HG02938 (cell line): ENCODE measurements around the gene ACAN.

Source experiments
- ATAC-seq: cut with Tn5 transposase; IDR thresholded peaks from one replicate; pipeline ENCODE4 v1.9.1; 2021; ENCODE audit warnings: mild to moderate bottlenecking, moderate library complexity; ENCODE audit not compliant: unreplicated experiment

ACAN gene

GRCh38 chr15:88803241-88803919, at the start of gene ACAN:
Gene ACAN (plus strand): TSS chr15:88803436. CDS start chr15:88836207, 32,771 bp downstream.
- no peak for ATAC-seq

- ATAC-seq: no peak
These were observed 46.7 kb upstream of the ACAN start for GRCh38 chr15:88756521-88756920.

GRCh38 chr15:88756921-88757320, 46.3 kb upstream of the ACAN start:
- ATAC-seq: no peak

DNA sequence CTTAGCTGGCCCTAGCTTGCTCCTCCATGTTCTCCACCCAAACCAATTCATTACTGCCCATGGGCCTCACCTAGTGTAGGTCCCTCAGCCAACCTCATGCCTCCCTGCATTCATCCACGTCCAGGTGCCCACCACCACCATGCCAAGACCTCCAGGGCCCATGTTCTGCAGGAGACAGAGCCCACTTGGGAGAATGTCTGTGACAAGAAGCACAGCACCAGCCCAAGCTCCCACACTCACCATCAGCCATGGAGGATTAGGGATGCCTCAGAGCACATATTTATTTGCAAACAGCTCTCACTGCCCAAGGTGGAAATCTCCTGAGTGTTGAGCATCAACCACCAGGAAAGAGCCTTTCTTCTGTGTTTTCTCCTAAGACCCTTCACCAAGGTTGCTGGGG, 43.4 kb upstream of the ACAN start:
- no peak for ATAC-seq

DNA sequence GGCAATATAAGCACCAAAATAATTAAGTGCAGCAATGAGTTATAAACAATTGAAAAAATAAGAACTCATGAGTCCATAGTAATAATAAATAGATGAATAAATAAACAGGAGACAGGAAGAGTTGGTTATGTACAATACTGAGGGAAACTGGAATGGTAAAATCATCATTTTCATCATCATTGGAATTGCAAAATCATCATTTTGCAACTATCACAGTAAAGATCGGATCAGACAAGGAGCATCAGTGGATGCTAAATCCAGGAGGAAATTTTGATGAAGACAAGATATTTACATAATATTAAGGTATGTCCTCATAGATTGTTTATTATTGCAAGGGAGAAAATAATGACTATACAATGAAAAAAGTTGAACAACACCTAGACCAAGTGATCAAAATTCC, 38.8 kb upstream of the ACAN start:
- no peak for ATAC-seq

GRCh38 chr15:88765212-88765611, 38.0 kb upstream of the ACAN start:
- ATAC-seq: no peak

DNA sequence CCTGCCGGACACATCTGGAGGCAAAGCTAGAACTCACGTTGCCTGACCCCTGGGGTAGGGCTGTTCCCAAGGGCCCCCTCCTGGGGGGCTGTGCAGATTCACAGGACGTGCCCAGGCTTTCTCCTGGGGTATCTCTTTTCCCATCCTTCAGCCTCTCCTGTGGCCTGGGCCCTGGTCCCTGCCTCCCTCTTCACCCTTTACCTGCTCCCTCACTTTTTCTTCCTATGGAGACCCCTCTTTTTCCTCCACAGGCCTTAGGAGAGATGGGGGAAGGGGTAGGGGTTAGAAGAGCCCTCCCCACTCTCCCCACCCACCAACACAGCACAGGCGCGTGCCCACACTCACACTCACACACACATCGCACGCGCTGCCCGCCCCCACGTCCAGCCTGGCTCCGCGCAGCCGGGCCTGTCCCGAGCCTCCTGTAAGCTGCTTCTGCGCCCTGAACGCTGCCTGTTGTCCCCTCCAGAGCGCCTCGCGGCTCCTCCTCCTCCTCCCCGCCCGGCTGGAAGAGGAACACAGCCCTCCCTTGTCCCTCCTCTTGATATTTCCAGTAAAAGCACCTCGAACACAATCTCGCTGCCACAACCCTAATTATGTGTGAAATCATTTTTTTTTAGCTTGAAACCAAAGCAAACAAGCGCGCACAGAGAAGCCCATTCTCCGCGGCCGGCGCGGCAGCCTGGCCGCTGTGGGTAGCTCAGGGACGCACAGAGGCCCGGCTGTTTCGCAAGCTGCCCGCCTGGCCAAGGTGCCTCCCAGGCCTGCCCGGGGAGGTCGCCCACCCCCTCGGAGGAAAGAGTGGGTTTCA, 33.9 kb upstream of the ACAN start:
- ATAC-seq: no peak

DNA sequence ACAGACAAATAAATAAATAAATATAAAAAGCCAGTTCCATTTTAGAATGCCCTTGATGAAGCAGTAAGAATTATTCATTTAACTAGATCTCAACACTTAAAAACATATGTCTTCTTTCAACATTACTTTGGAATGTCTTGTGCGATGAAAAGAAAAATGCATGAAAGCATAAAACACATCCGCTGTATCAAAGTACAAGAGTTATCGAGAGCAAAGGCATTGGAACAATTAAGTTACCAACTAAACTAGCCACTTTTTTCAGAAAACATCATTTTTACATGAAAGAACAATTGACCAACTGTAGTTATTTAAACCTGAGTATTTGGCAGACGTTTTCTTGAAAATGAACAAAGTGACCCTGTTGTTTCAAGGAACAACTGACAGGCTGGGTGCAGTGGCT, 27.5 kb upstream of the ACAN start:
- no peak for ATAC-seq

DNA sequence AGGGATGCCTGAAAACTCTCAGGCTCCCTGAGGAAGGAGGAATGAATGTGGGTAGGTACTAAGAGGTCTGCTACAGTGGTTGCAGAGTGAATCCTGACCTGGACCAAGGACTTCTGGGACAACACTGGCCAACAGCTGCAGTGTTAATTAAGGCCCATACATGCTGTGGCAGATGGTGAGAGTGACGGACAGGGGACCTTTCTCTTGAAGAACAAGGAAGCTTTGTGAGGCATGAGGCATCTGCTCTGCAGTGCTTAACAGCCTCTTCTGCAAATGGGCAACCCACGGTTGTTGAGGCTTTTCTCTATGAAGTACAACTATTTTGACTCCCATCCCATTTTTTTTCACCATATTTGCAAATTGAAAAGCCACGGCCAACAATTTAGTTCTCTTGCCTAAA, 26.6 kb upstream of the ACAN start:
- no peak for ATAC-seq

DNA sequence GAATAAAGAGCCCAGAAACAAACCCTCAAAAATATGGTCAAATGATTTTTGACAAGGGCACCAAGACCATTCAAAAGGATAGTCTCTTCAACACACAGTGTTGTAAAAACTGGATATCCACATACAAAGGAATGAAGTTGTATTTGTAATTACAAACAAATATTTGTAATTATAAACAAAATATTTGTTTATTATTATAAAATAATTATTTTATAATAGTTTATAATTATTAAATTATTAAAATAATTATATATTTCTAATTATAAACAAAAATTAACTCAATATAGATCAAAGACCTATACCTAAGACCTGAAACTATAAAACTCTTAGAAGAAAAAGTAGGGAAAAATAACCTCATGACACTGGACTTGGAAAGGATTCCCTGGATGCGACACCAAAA, 23.3 kb upstream of the ACAN start:
- no peak for ATAC-seq

DNA sequence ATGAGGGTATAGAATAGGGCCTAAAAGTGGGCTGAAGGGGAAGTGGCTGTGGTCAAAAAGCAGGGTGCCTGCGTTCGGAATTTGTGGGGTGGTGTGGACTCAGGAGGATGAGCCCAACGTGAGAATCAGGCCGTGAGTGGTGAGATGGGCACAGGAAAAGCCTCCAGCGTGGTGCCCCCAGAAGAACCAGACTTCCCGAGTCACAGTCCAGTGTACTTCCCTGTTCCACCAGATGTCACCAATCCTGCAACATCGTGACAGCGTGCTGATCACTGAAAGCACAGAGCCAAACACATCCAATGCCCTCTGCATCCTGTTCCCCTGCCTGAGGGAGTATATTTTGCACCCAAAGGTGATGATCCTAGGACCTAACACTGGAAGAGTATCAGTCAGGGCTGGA, 20.8 kb upstream of the ACAN start:
- no peak for ATAC-seq

- no peak for ATAC-seq
These were observed 18.0 kb upstream of the ACAN start for GRCh38 chr15:88785217-88785616.

GRCh38 chr15:88788036-88788435, 15.2 kb upstream of the ACAN start:
- no peak for ATAC-seq

DNA sequence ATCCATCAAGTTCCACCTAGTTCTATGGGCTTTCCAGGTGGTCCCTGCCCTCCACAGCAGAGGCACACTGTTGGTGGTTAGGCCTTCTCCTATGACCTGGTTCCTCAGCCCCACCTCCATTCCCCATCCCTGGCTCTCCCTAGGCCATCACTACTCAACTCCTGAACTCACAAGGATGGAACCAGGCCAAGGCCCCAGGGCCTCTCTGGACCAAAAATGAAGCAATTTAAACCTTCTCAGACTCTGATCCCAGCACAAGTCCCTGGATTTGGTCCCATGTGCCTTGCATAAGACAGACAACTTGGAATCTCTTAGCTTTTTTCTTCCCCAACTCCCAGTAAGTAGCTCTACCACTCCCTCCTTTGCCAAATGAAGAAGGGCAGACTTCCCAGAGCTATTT, 14.4 kb upstream of the ACAN start:
- ATAC-seq: no peak

GRCh38 chr15:88790486-88790885, 12.8 kb upstream of the ACAN start:
- ATAC-seq: no peak

GRCh38 chr15:88791637-88792036, 11.6 kb upstream of the ACAN start:
- no peak for ATAC-seq

- no peak for ATAC-seq
These were observed 10.6 kb upstream of the ACAN start for GRCh38 chr15:88792342-88793282.

DNA sequence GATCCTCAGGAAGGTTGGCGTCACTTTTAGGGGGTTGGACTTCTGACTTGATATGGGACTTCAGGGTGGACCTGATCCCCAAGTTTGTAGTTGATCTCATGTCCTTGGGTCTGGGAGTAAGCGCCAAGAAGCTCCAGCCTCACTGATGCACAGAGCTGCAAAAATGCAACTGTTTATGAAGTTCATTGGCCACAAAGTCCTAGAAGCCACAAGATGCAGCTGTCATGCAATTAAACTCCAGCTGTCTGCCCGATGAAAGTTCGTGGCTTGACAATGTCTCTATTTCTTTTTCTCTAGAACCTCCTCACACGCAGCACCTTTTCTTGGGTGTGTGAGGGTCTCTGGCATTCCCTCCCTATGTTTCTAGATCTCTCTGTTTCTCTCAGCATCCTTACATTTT, 9.2 kb upstream of the ACAN start:
- ATAC-seq: no peak

DNA sequence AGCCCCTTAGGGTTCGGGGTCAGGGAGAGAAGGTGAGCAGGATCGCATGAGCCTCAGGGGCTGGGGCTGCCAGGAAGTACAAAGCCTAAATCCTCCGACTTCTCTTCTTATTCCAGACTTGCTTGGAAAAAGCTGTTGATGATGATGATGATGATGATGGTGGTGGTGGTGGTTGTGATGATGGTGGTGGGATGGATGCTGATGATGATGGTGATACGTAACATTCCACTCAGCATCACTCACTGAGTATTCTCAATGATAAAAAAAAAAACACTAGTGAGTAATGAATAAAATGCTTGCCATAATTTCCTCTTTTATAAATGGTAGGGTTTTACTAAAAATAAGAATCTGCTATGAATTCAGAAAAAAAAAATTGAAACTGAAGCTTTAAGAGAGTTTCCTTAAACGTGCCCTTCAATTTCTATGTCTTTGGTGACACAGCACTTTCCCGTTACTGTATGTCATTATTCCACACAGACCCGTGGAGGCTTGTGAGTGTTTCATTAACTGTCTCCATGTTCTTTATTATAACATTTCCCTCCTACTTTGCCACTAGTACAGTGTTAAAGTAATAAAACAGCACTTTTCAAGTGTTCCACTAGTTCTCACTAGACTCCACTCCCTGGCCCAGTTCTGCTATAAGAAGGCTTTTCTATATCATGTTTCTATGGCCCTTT, 5.4 kb upstream of the ACAN start:
- ATAC-seq: no peak

DNA sequence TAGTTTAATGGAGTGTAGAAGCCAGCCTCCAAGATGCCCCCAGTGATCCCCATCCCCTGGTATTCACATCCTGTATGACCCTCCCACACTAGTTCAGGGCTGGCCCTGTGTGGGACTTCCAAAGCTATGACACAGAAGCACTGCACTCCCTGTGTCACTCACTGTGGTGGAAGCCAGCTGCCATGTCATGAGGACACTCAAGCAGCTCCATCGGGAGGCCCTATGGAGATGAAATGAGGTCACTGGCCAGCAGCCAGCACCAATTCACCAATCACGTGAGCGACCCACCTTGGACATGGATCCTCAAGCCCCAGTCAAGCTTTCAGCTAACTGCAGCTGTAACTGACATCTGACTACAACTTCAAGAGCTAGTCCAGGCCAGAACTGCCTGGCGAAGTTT, 3.9 kb upstream of the ACAN start:
- no peak for ATAC-seq

DNA sequence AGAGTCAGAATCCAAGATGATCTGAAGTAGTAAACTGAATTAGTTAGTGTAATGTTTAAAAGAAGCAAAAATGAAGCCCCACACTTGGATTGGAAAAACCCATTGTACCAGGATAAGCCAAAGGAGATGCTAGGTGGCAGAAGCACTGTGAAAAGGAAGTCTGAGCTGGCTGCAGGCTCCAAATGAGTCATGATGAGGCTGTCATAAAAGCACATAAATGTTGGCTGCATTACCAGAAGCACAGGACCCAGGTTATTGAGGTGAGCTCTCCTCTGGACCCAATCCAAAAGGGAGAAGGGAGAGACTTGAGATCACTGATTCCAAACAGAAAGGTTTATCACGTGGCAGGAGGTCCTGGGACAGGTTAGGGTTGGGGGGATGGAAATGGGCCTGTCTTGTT, 3.2 kb upstream of the ACAN start:
- no peak for ATAC-seq
